Gastroesophageal sphincter (tissue), 4 donors: ENCODE measurements around the gene OLA1. TPM values are rescaled to one million over a fixed set of nuclear protein-coding genes. Genes with fewer than 3 reads are reported as not detected.

Source experiments
- ATAC-seq: fragments of 150-250 bp; one replicate; pipeline ENCODE4 v1.9.1; 2016; ENCODE audit warnings: mild to moderate bottlenecking, moderate library complexity
- H3K27ac ChIP-seq, 4 donors: fragments of 200-600 bp; sonication (generic) in 3 of 4; 1 replicate in 3 of 4; 2 replicates in 1 of 4; pipeline ENCODE4 v1.5.1; 2016 to 2019
- H3K27me3 ChIP-seq: fragments of 200-600 bp; sonication (generic); one replicate; pipeline ENCODE4 v1.5.1; 2019
- H3K36me3 ChIP-seq, 2 donors: fragments of 200-600 bp; sonication (generic); one replicate each; pipeline ENCODE4 v1.5.1; 2019; ENCODE audit warnings: control low read depth in 1 of 2
- H3K4me1 ChIP-seq, 3 donors: fragments of 200-600 bp; sonication (generic); 1 replicate in 2 of 3; 2 replicates in 1 of 3; pipeline ENCODE4 v1.5.1; 2016 to 2019; ENCODE audit warnings: control low read depth in 2 of 3
- H3K4me3 ChIP-seq, 2 donors: fragments of 200-600 bp; sonication (generic); one replicate each; pipeline ENCODE4 v1.5.1; 2019; ENCODE audit warnings: mild to moderate bottlenecking in 1 of 2, moderate library complexity in 1 of 2
- H3K9me3 ChIP-seq, 3 donors: fragments of 200-600 bp; sonication (generic); one replicate each; pipeline ENCODE4 v1.5.1; 2017 to 2019; ENCODE audit warnings: control low read depth in 2 of 3
- CTCF ChIP-seq, 4 experiments: fragments of 200-600 bp in 2 of 4; fragments of 450-650 bp in 2 of 4; sonication (generic) in 1 of 4; IDR thresholded peaks; one replicate each; pipeline ENCODE4 v1.5.1; 2017 to 2019; ENCODE audit warnings: antibody characterized with exemption in 4 of 4, mild to moderate bottlenecking in 2 of 4, moderate library complexity in 2 of 4
- EP300 ChIP-seq: sonication (generic); formaldehyde crosslinking; IDR thresholded peaks from one replicate; pipeline ENCODE4 v1.6.1; 2017; ENCODE audit warnings: antibody characterized with exemption, mild to moderate bottlenecking
- POLR2A ChIP-seq, 2 donors: fragments of 450-650 bp; IDR thresholded peaks; one replicate each; pipeline ENCODE4 v1.6.1; 2017; ENCODE audit warnings: antibody characterized with exemption in 2 of 2, mild to moderate bottlenecking in 2 of 2, moderate library complexity in 1 of 2
- POLR2AphosphoS5 ChIP-seq: sonication (generic); formaldehyde crosslinking; IDR thresholded peaks from one replicate; pipeline ENCODE4 v1.6.1; 2017; ENCODE audit warnings: antibody characterized with exemption
- WGBS, 2 donors: methylation state at CpG; one replicate each; pipeline ENCODE4 v1.1.5; 2018; ENCODE audit warnings: low coverage in 1 of 2; 5-methylcytosine and 5-hydroxymethylcytosine counted together
- total RNA-seq, 4 donors: library from RNA; depleted of rRNA; stranded (reverse); fragments of >200 nt; gene quantifications; one replicate each; pipeline ENCODE4 v1.1.0, GENCODE V29; 2016

OLA1 gene
- total RNA-seq, 4 donors from 2014 or later, result 57.1 to 90.4 (median 72.1) TPM

GRCh38 chr2:174157053-174157452 is 91.3 kb downstream of the OLA1 start:
- 58 to 89% methylated on average over 1 of the region's 1 CpG for WGBS, 2 donors
- no peak for ATAC-seq
- no peak overlapping the region for H3K27ac ChIP-seq
- peaks cover 0 to 23% (median 0%) of the 10 kb centered on the region in 3 donors for H3K4me1 ChIP-seq
- H3K27me3 ChIP-seq, result no peaks in the 10 kb centered on the region
- H3K4me3 ChIP-seq, result no peak overlapping the region
- no peak for TF ChIP-seq EP300
- no peak for TF ChIP-seq POLR2AphosphoS5
- TF ChIP-seq CTCF (IDR thresholded peaks at IDR 0.05), result no peak
- TF ChIP-seq POLR2A (IDR thresholded peaks at IDR 0.05), result no peak
- H3K36me3 ChIP-seq, result no peaks in the 10 kb centered on the region
- H3K9me3 ChIP-seq, result no peaks in the 10 kb centered on the region

- H3K4me3 ChIP-seq, result no peak overlapping the region
- TF ChIP-seq EP300 (no peak), CTCF (IDR thresholded peaks at IDR 0.05) (no peak), POLR2A (IDR thresholded peaks at IDR 0.05) (no peak), POLR2AphosphoS5 (peak; percentile 24)
- H3K36me3 ChIP-seq, result no peaks in the 10 kb centered on the region
- 61 to 71% methylated on average over 6 to 8 of the region's 8 CpGs for WGBS, 2 donors
- no peaks in the 10 kb centered on the region for H3K9me3 ChIP-seq
- H3K27me3 ChIP-seq, result no peaks in the 10 kb centered on the region
- no peak for ATAC-seq
- H3K4me1 ChIP-seq, result peaks cover 0 to 23% (median 0%) of the 10 kb centered on the region in 3 donors
- H3K27ac ChIP-seq, result no peak overlapping the region
These were observed 94.3 kb downstream of the OLA1 start for GRCh38 chr2:174153757-174154680.

- H3K27me3 ChIP-seq, result no peaks in the 10 kb centered on the region
- H3K4me3 ChIP-seq, result no peak overlapping the region
- WGBS, 2 donors, result 97% methylated on average over 2 of the region's 2 CpGs; no CpG with 5 or more reads in 1 of the 2 donors
- peaks cover 0 to 18% (median 0%) of the 10 kb centered on the region in 3 donors for H3K4me1 ChIP-seq
- no peak for ATAC-seq
- H3K36me3 ChIP-seq, result no peaks in the 10 kb centered on the region
- no peaks in the 10 kb centered on the region for H3K9me3 ChIP-seq
- no peak overlapping the region for H3K27ac ChIP-seq
- no peak for TF ChIP-seq POLR2A (IDR thresholded peaks at IDR 0.05)
- TF ChIP-seq POLR2AphosphoS5, result no peak
- TF ChIP-seq CTCF (IDR thresholded peaks at IDR 0.05), result no peak
- no peak for TF ChIP-seq EP300
These were observed 98.8 kb downstream of the OLA1 start for GRCh38 chr2:174149530-174149929.

DNA sequence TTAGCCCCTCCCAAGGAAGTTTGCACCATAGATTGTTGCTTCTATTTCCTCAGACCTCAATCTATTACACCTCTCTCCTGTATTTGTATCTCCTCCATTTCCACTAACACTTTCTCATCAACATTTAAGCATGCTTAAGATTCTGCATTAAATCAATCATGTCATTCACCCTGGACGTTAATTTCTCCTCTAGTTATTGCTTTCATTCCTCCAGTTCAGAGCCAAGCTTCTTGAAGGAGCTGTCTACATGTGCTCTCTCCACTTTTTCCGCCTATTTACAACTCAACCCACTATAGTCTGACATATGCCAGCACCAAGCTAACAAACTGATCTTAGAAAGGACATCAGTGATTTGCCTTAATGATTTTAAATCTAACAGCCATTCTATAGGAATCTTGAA is 99.5 kb downstream of the OLA1 start:
- Histone ChIP-seq H3K36me3 (no peaks in the 10 kb centered on the region), H3K4me3 (no peak overlapping the region), H3K27me3 (no peaks in the 10 kb centered on the region), H3K27ac (no peak overlapping the region), H3K4me1 (peaks cover 0 to 12% (median 0%) of the 10 kb centered on the region in 3 donors), H3K9me3 (no peaks in the 10 kb centered on the region)
- no peak for ATAC-seq
- TF ChIP-seq POLR2A (IDR thresholded peaks at IDR 0.05) (no peak), CTCF (IDR thresholded peaks at IDR 0.05) (no peak), EP300 (no peak)
- WGBS, 2 donors, result 79 to 83% methylated on average over 2 of the region's 2 CpGs

GRCh38 chr2:174145827-174146226 is 102.5 kb downstream of the OLA1 start:
- no peak overlapping the region for H3K27ac ChIP-seq
- peaks cover 0 to 6% (median 0%) of the 10 kb centered on the region in 3 donors for H3K4me1 ChIP-seq
- no peaks in the 10 kb centered on the region for H3K9me3 ChIP-seq
- ATAC-seq, result no peak
- no peaks in the 10 kb centered on the region for H3K36me3 ChIP-seq
- 53 to 63% methylated on average over 2 of the region's 2 CpGs for WGBS, 2 donors
- TF ChIP-seq EP300 (no peak), POLR2A (IDR thresholded peaks at IDR 0.05) (no peak), CTCF (IDR thresholded peaks at IDR 0.05) (no peak), POLR2AphosphoS5 (no peak)
- H3K4me3 ChIP-seq, result no peak overlapping the region
- H3K27me3 ChIP-seq, result no peaks in the 10 kb centered on the region
